Lower lobe of right lung (tissue), 2 donors: ENCODE measurements around the gene GRIFIN. TPM values are rescaled to one million over a fixed set of nuclear protein-coding genes. Genes with fewer than 3 reads are reported as not detected.

Source experiments
- ATAC-seq, 2 donors: fragments of 200-7000 bp; cut with Tn5 transposase; one replicate each; pipeline ENCODE4 v1.9.1; 2020 to 2022; ENCODE audit warnings: mild to moderate bottlenecking in 2 of 2, moderate library complexity in 2 of 2
- DNase-seq: peaks from one replicate; pipeline ENCODE4 v3.0.0-alpha.2; 2020
- H3K27ac ChIP-seq: fragments of 200-600 bp; one replicate; pipeline ENCODE4 v1.8.0; 2022
- H3K27me3 ChIP-seq: fragments of 200-600 bp; one replicate; pipeline ENCODE4 v1.8.0; 2022; ENCODE audit warnings: low read depth
- H3K36me3 ChIP-seq: fragments of 200-600 bp; one replicate; pipeline ENCODE4 v1.8.0; 2022; ENCODE audit warnings: mild to moderate bottlenecking
- H3K4me1 ChIP-seq: fragments of 200-600 bp; one replicate; pipeline ENCODE4 v1.8.0; 2022
- H3K4me3 ChIP-seq: fragments of 200-600 bp; one replicate; pipeline ENCODE4 v1.8.0; 2022; ENCODE audit warnings: mild to moderate bottlenecking
- H3K9me3 ChIP-seq: fragments of 200-600 bp; one replicate; pipeline ENCODE4 v1.8.0; 2022
- CTCF ChIP-seq: fragments of 200-600 bp; IDR thresholded peaks from one replicate; pipeline ENCODE4 v1.8.0; 2022; ENCODE audit warnings: antibody characterized with exemption, mild to moderate bottlenecking
- intact Hi-C: fragments of 100-400 bp; cut with DNase I; formaldehyde crosslinking; loops from one replicate; pipeline ENCODE4 v1.11.0; 2022
- total RNA-seq: library from RNA; stranded (reverse); fragmentation: NEBNext Ultra II Directional; extraction: Animal tissue kit (Norgen Biotek cat#: 25700); gene quantifications from one replicate; pipeline ENCODE4 v1.2.1, GENCODE V29; 2021
- donor health status: DM: no; HTN: yes; CAD: no; lungs with severe emphysema.

The GRIFIN gene
- total RNA-seq, 1 donor from 2014 or later, result not detected

GRCh38 chr7:2498708-2499107 is 22.5 kb upstream of the GRIFIN start:
- Histone ChIP-seq H3K4me1 (peaks cover 10% of the 10 kb centered on the region), H3K4me3 (no peak overlapping the region), H3K27ac (no peak overlapping the region), H3K9me3 (no peaks in the 10 kb centered on the region), H3K27me3 (peaks cover 30% of the 10 kb centered on the region), H3K36me3 (no peaks in the 10 kb centered on the region)
- no peak for ATAC-seq
- no peak for DNase-seq
- no peak for TF ChIP-seq CTCF
- intact Hi-C loops, result no loop called here

GRCh38 chr7:2497500-2498336 is 21.5 kb upstream of the GRIFIN start:
- DNase-seq, result no peak
- Histone ChIP-seq H3K4me3 (no peak overlapping the region), H3K4me1 (peaks cover 20% of the 10 kb centered on the region), H3K9me3 (no peaks in the 10 kb centered on the region), H3K27me3 (peaks cover 30% of the 10 kb centered on the region), H3K27ac (no peak overlapping the region), H3K36me3 (no peaks in the 10 kb centered on the region)
- ATAC-seq, result no peak
- no peak for TF ChIP-seq CTCF
- intact Hi-C loops, result no loop called here

- Histone ChIP-seq H3K27ac (no peak overlapping the region), H3K4me3 (no peak overlapping the region), H3K36me3 (no peaks in the 10 kb centered on the region), H3K27me3 (peaks cover 30% of the 10 kb centered on the region), H3K4me1 (peaks cover 21% of the 10 kb centered on the region), H3K9me3 (no peaks in the 10 kb centered on the region)
- DNase-seq, result no peak
- intact Hi-C loops, result no loop called here
- TF ChIP-seq CTCF, result no peak
- no peak for ATAC-seq
These were observed 20.9 kb upstream of the GRIFIN start for GRCh38 chr7:2497065-2497464.

GRCh38 chr7:2496375-2496774 is 20.2 kb upstream of the GRIFIN start:
- H3K27me3 ChIP-seq, result peaks cover 30% of the 10 kb centered on the region
- TF ChIP-seq CTCF, result no peak
- no peak for ATAC-seq

GRCh38 chr7:2495418-2496299 is 19.5 kb upstream of the GRIFIN start:
- no peak overlapping the region for H3K4me3 ChIP-seq
- no peaks in the 10 kb centered on the region for H3K9me3 ChIP-seq
- intact Hi-C loops, result no loop called here
- H3K27me3 ChIP-seq, result peaks cover 30% of the 10 kb centered on the region
- TF ChIP-seq CTCF, result no peak
- DNase-seq, result no peak
- H3K4me1 ChIP-seq, result peaks cover 21% of the 10 kb centered on the region
- no peak overlapping the region for H3K27ac ChIP-seq
- H3K36me3 ChIP-seq, result no peaks in the 10 kb centered on the region
- ATAC-seq, result no peak

More at GRCh38 chr7:2496375-2496774, 20.2 kb upstream of the GRIFIN start:
- DNase-seq, result no peak
- Histone ChIP-seq H3K36me3 (no peaks in the 10 kb centered on the region), H3K9me3 (no peaks in the 10 kb centered on the region), H3K27ac (no peak overlapping the region), H3K4me3 (no peak overlapping the region), H3K4me1 (peaks cover 21% of the 10 kb centered on the region)
- intact Hi-C loops, result no loop called here
